B cell (primary cell): ENCODE measurements around the gene BRI3BP. TPM values are rescaled to one million over a fixed set of nuclear protein-coding genes. Genes with fewer than 3 reads are reported as not detected.

Source experiments
- ATAC-seq: fragments of 200-7000 bp; cut with Tn5 transposase; one replicate; pipeline ENCODE4 v1.10.0; 2021; ENCODE audit warnings: low read depth, mild to moderate bottlenecking, moderate number of reproducible peaks, moderate library complexity
- CTCF ChIA-PET: fragments of 350-600 bp; sonication (Branson Sonifier 250); formaldehyde crosslinking; loops from one replicate; lab custom pipeline; 2021; ENCODE audit warnings: antibody characterized with exemption, inconsistent platforms; lab: Charles Lee
- POLR2A ChIA-PET: fragments of 350-600 bp; sonication (Branson Sonifier 250); formaldehyde crosslinking; loops from one replicate; lab custom pipeline; 2021; ENCODE audit warnings: antibody characterized with exemption; lab: Charles Lee
- DNase-seq: peaks from one replicate; pipeline ENCODE4 v3.0.0; 2013
- H2AFZ ChIP-seq: 2 replicates; pipeline ENCODE4 v1.6.1; 2012; ENCODE audit warnings: mild to moderate bottlenecking, low read depth, low read length; ENCODE audit not compliant: insufficient read depth, poor library complexity, severe bottlenecking
- H3K27ac ChIP-seq, 2 donors: 1 replicate in 1 of 2; 2 replicates in 1 of 2; pipeline ENCODE4 v1.5.1; 2012 to 2013; ENCODE audit warnings: low read length in 2 of 2, mild to moderate bottlenecking in 2 of 2, moderate library complexity in 1 of 2
- H3K27me3 ChIP-seq, 4 experiments: fragments of 200-600 bp in 1 of 4; sonication (generic) in 1 of 4; replicated peaks in 1 of 4; 1 replicate in 2 of 4; 2 replicates in 2 of 4; pipeline versions ENCODE4 v1.6.1 to v1.7.0; 2013 to 2016; ENCODE audit warnings: low read length in 3 of 4, mild to moderate bottlenecking in 2 of 4, mixed read lengths in 1 of 4, moderate library complexity in 1 of 4; ENCODE audit not compliant: insufficient read depth in 4 of 4, control insufficient read depth in 3 of 4; ENCODE audit errors: control extremely low read depth in 1 of 4
- H3K36me3 ChIP-seq, 2 experiments: replicated peaks in 1 of 2; 1 replicate in 1 of 2; 2 replicates in 1 of 2; pipeline versions ENCODE4 v1.6.1 to v1.7.1; 2013; ENCODE audit warnings: low read length in 1 of 2; ENCODE audit not compliant: insufficient read depth in 2 of 2, control insufficient read depth in 1 of 2; ENCODE audit errors: control extremely low read depth in 1 of 2, extremely low read depth in 1 of 2
- H3K4me1 ChIP-seq, 2 donors: fragments of 200-600 bp in 1 of 2; sonication (generic) in 1 of 2; 1 replicate in 1 of 2; 2 replicates in 1 of 2; pipeline versions ENCODE4 v1.5.1 to v1.6.1; 2013 to 2017; ENCODE audit warnings: low read length in 2 of 2; ENCODE audit not compliant: control insufficient read depth in 2 of 2, insufficient read depth in 2 of 2
- H3K4me2 ChIP-seq: replicated peaks from 2 replicates; pipeline ENCODE3; 2012; ENCODE audit warnings: mild to moderate bottlenecking, low read depth, low read length; ENCODE audit not compliant: poor library complexity, severe bottlenecking
- H3K4me3 ChIP-seq, 5 experiments: fragments of 200-600 bp in 1 of 5; sonication (generic) in 1 of 5; 1 replicate in 3 of 5; 2 replicates in 2 of 5; pipeline versions ENCODE4 v1.5.1 to v1.7.0; 2011 to 2016; ENCODE audit warnings: low read length in 4 of 5, mild to moderate bottlenecking in 4 of 5, low read depth in 2 of 5, control low read depth in 1 of 5, moderate library complexity in 1 of 5; ENCODE audit not compliant: insufficient read depth in 1 of 5; ENCODE audit errors: control extremely low read depth in 1 of 5, extremely low read depth in 1 of 5
- H3K79me2 ChIP-seq: fragments of 200-600 bp; sonication (generic); one replicate; pipeline ENCODE4 v1.6.0; 2016; ENCODE audit warnings: low read length; ENCODE audit not compliant: control insufficient read depth, insufficient read depth
- H3K9ac ChIP-seq: fragments of 200-600 bp; sonication (generic); 2 replicates; pipeline ENCODE4 v1.6.1; 2017; ENCODE audit warnings: mild to moderate bottlenecking, low read length, moderate library complexity
- H3K9me3 ChIP-seq, 3 donors: one replicate each; pipeline versions ENCODE4 v1.6.1 to v1.7.1; 2013; ENCODE audit warnings: low read length in 2 of 3; ENCODE audit not compliant: control insufficient read depth in 2 of 3, insufficient read depth in 1 of 3; ENCODE audit errors: control extremely low read depth in 1 of 3
- H4K20me1 ChIP-seq: 2 replicates; pipeline ENCODE4 v1.6.0; 2012; ENCODE audit warnings: mild to moderate bottlenecking, low read length; ENCODE audit not compliant: insufficient read depth, control insufficient read depth, poor library complexity, severe bottlenecking
- H3K27ac Mint-ChIP-seq: one replicate; pipeline ENCODE4 v1.8.0; 2021; ENCODE audit warnings: mixed read lengths
- H3K27me3 Mint-ChIP-seq: one replicate; pipeline ENCODE4 v1.8.0; 2021; ENCODE audit warnings: mixed read lengths
- H3K4me1 Mint-ChIP-seq: one replicate; pipeline ENCODE4 v1.8.0; 2021; ENCODE audit warnings: mixed read lengths
- H3K4me3 Mint-ChIP-seq: one replicate; pipeline ENCODE4 v1.8.0; 2021; ENCODE audit warnings: mixed read lengths
- H3K9me3 Mint-ChIP-seq: one replicate; pipeline ENCODE4 v1.8.0; 2022; ENCODE audit warnings: mixed read lengths; ENCODE audit not compliant: insufficient read depth
- EZH2 ChIP-seq: IDR thresholded peaks from 2 replicates; pipeline ENCODE4 v1.6.1; 2012; ENCODE audit warnings: borderline replicate concordance, low read depth, mild to moderate bottlenecking, moderate library complexity, low read length; ENCODE audit not compliant: insufficient read depth, poor library complexity, severe bottlenecking
- WGBS: methylation state at CpG from one replicate; pipeline ENCODE4 v1.1.5; 2013; ENCODE audit warnings: missing lambda C conversion rate; ENCODE audit not compliant: insufficient coverage; 5-methylcytosine and 5-hydroxymethylcytosine counted together
- intact Hi-C: fragments of 100-400 bp; cut with micrococcal nuclease; formaldehyde crosslinking; loops from one replicate; pipeline ENCODE4 v1.10.0; 2022
- polyA plus RNA-seq: library from polyadenylated mRNA; depleted of rRNA; stranded (reverse); fragments of >200 nt; gene quantifications from 2 replicates; pipeline ENCODE4 v1.2.3, GENCODE V29; 2012
- total RNA-seq, 2 donors: library from RNA; stranded (reverse); fragments of 120-200 nt in 1 of 2; gene quantifications; 1 replicate in 1 of 2; 2 replicates in 1 of 2; pipeline versions ENCODE4 v1.2.3 to v1.2.4, GENCODE V29; 2013 to 2022
- TF ChIP-seq, protein P1 (sequence below): fragments of 200-600 bp; IDR thresholded peaks from one replicate; pipeline ENCODE4 v1.8.0; 2022; ENCODE audit warnings: antibody characterized with exemption, mild to moderate bottlenecking

Gene BRI3BP
- total and polyA plus RNA-seq, 2 donors (not counting 1 experiment from before 2014, with no cell fraction given) = 5.2 to 14.3 TPM

DNA sequence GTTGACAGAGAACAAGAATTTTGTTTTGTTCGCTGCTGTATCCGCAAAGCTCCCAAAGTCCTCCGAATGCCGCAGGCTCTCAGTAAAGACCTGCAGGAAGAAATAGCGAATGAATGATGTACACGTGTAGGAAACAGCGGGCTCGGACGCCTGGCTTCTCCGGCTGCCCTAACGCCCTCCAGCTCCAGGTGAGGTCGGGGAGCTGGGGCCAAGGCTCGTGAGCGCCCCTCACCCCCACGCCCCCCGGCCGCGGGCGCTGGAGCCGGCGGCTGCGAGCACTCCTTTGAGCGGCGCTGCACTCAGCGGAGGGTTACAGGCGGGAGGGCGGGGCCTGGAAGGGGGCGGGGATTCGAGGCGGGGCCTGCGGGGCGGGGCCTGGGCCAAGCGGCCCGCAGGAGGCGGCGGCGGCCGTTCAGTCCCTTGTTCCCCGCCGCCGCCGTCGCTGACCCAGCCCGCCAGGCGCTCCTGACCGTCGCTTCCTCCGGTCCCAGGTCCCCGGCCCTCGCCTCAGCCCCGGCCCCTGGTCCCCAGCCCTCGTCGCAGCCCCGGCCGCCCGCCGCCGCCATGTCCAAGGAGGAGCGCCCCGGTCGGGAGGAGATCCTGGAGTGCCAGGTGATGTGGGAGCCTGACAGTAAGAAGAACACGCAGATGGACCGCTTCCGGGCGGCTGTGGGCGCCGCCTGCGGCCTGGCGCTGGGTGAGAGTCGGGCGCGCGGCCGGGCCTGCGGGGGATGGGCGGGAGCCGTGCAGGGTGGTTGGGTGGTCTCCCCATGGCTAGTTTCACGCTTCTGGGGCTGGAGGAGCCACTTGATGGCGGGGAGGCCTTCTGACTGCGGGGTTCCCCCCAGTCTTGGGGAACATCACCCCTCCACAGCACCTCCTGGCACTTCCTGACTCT lies 71.8 kb downstream of the BRI3BP start, which contains the start of gene AACS:
Gene AACS (plus strand): TSS at position 415 of the 898 bp plus-strand sequence. CDS start 150 bp downstream, at position 565.
- ATAC-seq (peak; percentile 99), DNase-seq (peak; percentile 85)
- peaks cover 6% of the 10 kb centered on the region for H3K27me3 Mint-ChIP-seq
- Histone ChIP-seq H2AFZ (peak within 1 kb of the TSS; percentile 96), H3K36me3 (no peaks in the 10 kb centered on the region), H3K27ac (peak within 1 kb of the TSS in 1 of 2 donors; percentile 72), H3K9ac (peak within 1 kb of the TSS; percentile 89), H4K20me1 (no peaks in the 10 kb centered on the region), H3K79me2 (peaks cover 4% of the 10 kb centered on the region), H3K27me3 (peaks cover 0 to 6% (median 0%) of the 10 kb centered on the region in 4 experiments), H3K4me3 (peak within 1 kb of the TSS; percentile 40 to 79 (median 74)), H3K9me3 (peaks cover 0 to 9% (median 0%) of the 10 kb centered on the region in 3 donors), H3K4me1 (peaks cover 10 to 12% of the 10 kb centered on the region in 2 donors), H3K4me2 (peak within 1 kb of the TSS; percentile 95)
- intact Hi-C loops = loop anchor here (1.0 to 2.0 kb wide), 4 partner anchors 16 to 202 kb away; partner anchors contain the start of genes BRI3BP, DHX37 and SCARB1
- no peaks in the 10 kb centered on the region for H3K9me3 Mint-ChIP-seq
- H3K4me1 Mint-ChIP-seq = peaks cover 13% of the 10 kb centered on the region
- peak within 1 kb of the TSS; percentile 85 for H3K4me3 Mint-ChIP-seq
- peak within 1 kb of the TSS; percentile 26 for H3K27ac Mint-ChIP-seq
- WGBS = under 1% methylated on average over 69 of the region's 80 CpGs
- CTCF ChIA-PET = interaction anchor here (1.1 kb wide), 1 partner anchor 72 kb away, joined by 3 read pairs; the partner anchor contains the start of gene BRI3BP
- TF ChIP-seq, protein P1, sequence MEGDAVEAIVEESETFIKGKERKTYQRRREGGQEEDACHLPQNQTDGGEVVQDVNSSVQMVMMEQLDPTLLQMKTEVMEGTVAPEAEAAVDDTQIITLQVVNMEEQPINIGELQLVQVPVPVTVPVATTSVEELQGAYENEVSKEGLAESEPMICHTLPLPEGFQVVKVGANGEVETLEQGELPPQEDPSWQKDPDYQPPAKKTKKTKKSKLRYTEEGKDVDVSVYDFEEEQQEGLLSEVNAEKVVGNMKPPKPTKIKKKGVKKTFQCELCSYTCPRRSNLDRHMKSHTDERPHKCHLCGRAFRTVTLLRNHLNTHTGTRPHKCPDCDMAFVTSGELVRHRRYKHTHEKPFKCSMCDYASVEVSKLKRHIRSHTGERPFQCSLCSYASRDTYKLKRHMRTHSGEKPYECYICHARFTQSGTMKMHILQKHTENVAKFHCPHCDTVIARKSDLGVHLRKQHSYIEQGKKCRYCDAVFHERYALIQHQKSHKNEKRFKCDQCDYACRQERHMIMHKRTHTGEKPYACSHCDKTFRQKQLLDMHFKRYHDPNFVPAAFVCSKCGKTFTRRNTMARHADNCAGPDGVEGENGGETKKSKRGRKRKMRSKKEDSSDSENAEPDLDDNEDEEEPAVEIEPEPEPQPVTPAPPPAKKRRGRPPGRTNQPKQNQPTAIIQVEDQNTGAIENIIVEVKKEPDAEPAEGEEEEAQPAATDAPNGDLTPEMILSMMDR = no peak
- TF ChIP-seq EZH2 = no peak
- POLR2A ChIA-PET = interaction anchor here (0.6 kb wide), 1 partner anchor 1079 kb away, joined by 3 read pairs; no protein-coding TSS in a partner anchor
